Stomach (tissue), 4 donors: ENCODE results near the gene GREB1L.

Experiments used
- POLR2A ChIP-seq, 4 donors: fragments of 450-650 bp; IDR thresholded peaks; one replicate each; pipeline ENCODE4 v1.6.1; 2016; ENCODE audit warnings: antibody characterized with exemption in 4 of 4, control low read depth in 2 of 4, mild to moderate bottlenecking in 1 of 4, moderate library complexity in 1 of 4
- TF ChIP-seq, protein P1 (sequence below), 7 experiments: fragments of 450-650 bp in 4 of 7; fragments of 200-600 bp in 3 of 7; sonication (generic) in 3 of 7; IDR thresholded peaks; one replicate each; pipeline ENCODE4 v1.5.1; 2016 to 2019; ENCODE audit warnings: antibody characterized with exemption in 7 of 7, control low read depth in 2 of 7, mild to moderate bottlenecking in 1 of 7

DNA sequence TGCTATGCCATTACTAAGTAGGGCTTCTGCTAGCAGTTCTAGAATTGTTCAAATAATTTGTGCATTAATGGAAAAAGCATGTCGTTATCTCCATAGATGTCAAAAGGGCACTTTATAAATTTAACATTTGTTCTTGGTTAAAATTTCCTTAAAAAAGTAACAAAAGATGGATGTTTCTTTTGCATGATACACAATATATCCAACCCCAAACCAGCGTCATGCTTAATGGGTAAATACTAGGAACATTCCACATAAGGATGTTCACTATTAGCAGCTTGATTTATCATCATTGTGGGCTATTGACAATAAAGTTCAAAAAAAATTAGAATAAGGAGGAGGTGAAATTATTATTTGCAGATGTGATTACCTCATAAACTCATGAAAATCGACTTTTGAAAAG is 79.7 kb downstream of the GREB1L start:
- TF ChIP-seq POLR2A (IDR thresholded peaks at IDR 0.05): no peak
- TF ChIP-seq, protein P1, sequence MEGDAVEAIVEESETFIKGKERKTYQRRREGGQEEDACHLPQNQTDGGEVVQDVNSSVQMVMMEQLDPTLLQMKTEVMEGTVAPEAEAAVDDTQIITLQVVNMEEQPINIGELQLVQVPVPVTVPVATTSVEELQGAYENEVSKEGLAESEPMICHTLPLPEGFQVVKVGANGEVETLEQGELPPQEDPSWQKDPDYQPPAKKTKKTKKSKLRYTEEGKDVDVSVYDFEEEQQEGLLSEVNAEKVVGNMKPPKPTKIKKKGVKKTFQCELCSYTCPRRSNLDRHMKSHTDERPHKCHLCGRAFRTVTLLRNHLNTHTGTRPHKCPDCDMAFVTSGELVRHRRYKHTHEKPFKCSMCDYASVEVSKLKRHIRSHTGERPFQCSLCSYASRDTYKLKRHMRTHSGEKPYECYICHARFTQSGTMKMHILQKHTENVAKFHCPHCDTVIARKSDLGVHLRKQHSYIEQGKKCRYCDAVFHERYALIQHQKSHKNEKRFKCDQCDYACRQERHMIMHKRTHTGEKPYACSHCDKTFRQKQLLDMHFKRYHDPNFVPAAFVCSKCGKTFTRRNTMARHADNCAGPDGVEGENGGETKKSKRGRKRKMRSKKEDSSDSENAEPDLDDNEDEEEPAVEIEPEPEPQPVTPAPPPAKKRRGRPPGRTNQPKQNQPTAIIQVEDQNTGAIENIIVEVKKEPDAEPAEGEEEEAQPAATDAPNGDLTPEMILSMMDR (IDR thresholded peaks at IDR 0.05): no peak
